ENCODE measurements around the gene AMH. TPM values are rescaled to one million over a fixed set of nuclear protein-coding genes. Genes with fewer than 3 reads are reported as not detected.

Gene AMH
- total and polyA plus RNA-seq, 4 donors, result 2.8 to 12.3 (median 3.6) TPM

- 95% methylated on average over 21 of the region's 21 CpGs for WGBS (ENCODE audit: insufficient coverage)
- DNase-seq (ENCODE audit: low read depth in 4 of 6, low spot score in 6 of 6), result no peak
- peaks cover 99% of the 10 kb centered on the region for H3K36me3 ChIP-seq (ENCODE audit: control insufficient read depth, insufficient read depth, low read length)
These were observed 29.4 kb upstream of the AMH start for GRCh38 chr19:2219726-2220125.

GRCh38 chr19:2221250-2221831, 27.8 kb upstream of the AMH start:
- no peaks in the 10 kb centered on the region for H3K9me3 ChIP-seq (ENCODE audit: control insufficient read depth, insufficient read depth, low read length)
- DNase-seq (ENCODE audit: low read depth in 4 of 6, low spot score in 6 of 6), result peak in 1 of 6 donors; percentile 27
- H3K4me1 ChIP-seq (ENCODE audit: control insufficient read depth, insufficient read depth, low read length), result peaks cover 25% of the 10 kb centered on the region
- no peaks in the 10 kb centered on the region for H3K27me3 ChIP-seq (ENCODE audit: control insufficient read depth, insufficient read depth, low read length)
- peak overlapping the region; percentile 78 for H3K27ac ChIP-seq (ENCODE audit: low read depth, low read length)
- peaks cover 99% of the 10 kb centered on the region for H3K36me3 ChIP-seq (ENCODE audit: control insufficient read depth, insufficient read depth, low read length)
- 88% methylated on average over 20 of the region's 20 CpGs for WGBS (ENCODE audit: insufficient coverage)
- H3K4me3 ChIP-seq (ENCODE audit: low read depth, low read length), result no peak overlapping the region

More at GRCh38 chr19:2219726-2220125, 29.4 kb upstream of the AMH start:
- peaks cover 25% of the 10 kb centered on the region for H3K4me1 ChIP-seq (ENCODE audit: control insufficient read depth, insufficient read depth, low read length)
- H3K27ac ChIP-seq (ENCODE audit: low read depth, low read length), result peak overlapping the region; percentile 13
- H3K4me3 ChIP-seq (ENCODE audit: low read depth, low read length), result no peak overlapping the region
- no peaks in the 10 kb centered on the region for H3K9me3 ChIP-seq (ENCODE audit: control insufficient read depth, insufficient read depth, low read length)
- no peaks in the 10 kb centered on the region for H3K27me3 ChIP-seq (ENCODE audit: control insufficient read depth, insufficient read depth, low read length)

GRCh38 chr19:2221918-2222317, 27.2 kb upstream of the AMH start:
- DNase-seq (ENCODE audit: low read depth in 4 of 6, low spot score in 6 of 6), result no peak
- Histone ChIP-seq H3K4me1 (ENCODE audit: control insufficient read depth, insufficient read depth, low read length) (peaks cover 25% of the 10 kb centered on the region), H3K4me3 (ENCODE audit: low read depth, low read length) (no peak overlapping the region), H3K27ac (ENCODE audit: low read depth, low read length) (peak overlapping the region; percentile 78), H3K36me3 (ENCODE audit: control insufficient read depth, insufficient read depth, low read length) (peaks cover 99% of the 10 kb centered on the region), H3K27me3 (ENCODE audit: control insufficient read depth, insufficient read depth, low read length) (no peaks in the 10 kb centered on the region), H3K9me3 (ENCODE audit: control insufficient read depth, insufficient read depth, low read length) (no peaks in the 10 kb centered on the region)
- 90% methylated on average over 20 of the region's 20 CpGs for WGBS (ENCODE audit: insufficient coverage)

- DNase-seq (ENCODE audit: low read depth in 4 of 6, low spot score in 6 of 6), result no peak
- Histone ChIP-seq H3K27me3 (ENCODE audit: control insufficient read depth, insufficient read depth, low read length) (no peaks in the 10 kb centered on the region), H3K4me1 (ENCODE audit: control insufficient read depth, insufficient read depth, low read length) (peaks cover 25% of the 10 kb centered on the region), H3K27ac (ENCODE audit: low read depth, low read length) (no peak overlapping the region), H3K9me3 (ENCODE audit: control insufficient read depth, insufficient read depth, low read length) (no peaks in the 10 kb centered on the region), H3K36me3 (ENCODE audit: control insufficient read depth, insufficient read depth, low read length) (peaks cover 99% of the 10 kb centered on the region), H3K4me3 (ENCODE audit: low read depth, low read length) (no peak overlapping the region)
- 88% methylated on average over 9 of the region's 18 CpGs for WGBS (ENCODE audit: insufficient coverage)
These were observed 25.7 kb upstream of the AMH start for GRCh38 chr19:2223391-2223790.

- 93% methylated on average over 11 of the region's 14 CpGs for WGBS (ENCODE audit: insufficient coverage)
- peaks cover 99% of the 10 kb centered on the region for H3K36me3 ChIP-seq (ENCODE audit: control insufficient read depth, insufficient read depth, low read length)
- DNase-seq (ENCODE audit: low read depth in 4 of 6, low spot score in 6 of 6), result no peak
- H3K27me3 ChIP-seq (ENCODE audit: control insufficient read depth, insufficient read depth, low read length), result no peaks in the 10 kb centered on the region
- H3K27ac ChIP-seq (ENCODE audit: low read depth, low read length), result no peak overlapping the region
- peaks cover 25% of the 10 kb centered on the region for H3K4me1 ChIP-seq (ENCODE audit: control insufficient read depth, insufficient read depth, low read length)
- no peaks in the 10 kb centered on the region for H3K9me3 ChIP-seq (ENCODE audit: control insufficient read depth, insufficient read depth, low read length)
- no peak overlapping the region for H3K4me3 ChIP-seq (ENCODE audit: low read depth, low read length)
These were observed 25.2 kb upstream of the AMH start for GRCh38 chr19:2223959-2224358.

- Histone ChIP-seq H3K4me1 (ENCODE audit: control insufficient read depth, insufficient read depth, low read length) (peaks cover 20% of the 10 kb centered on the region), H3K4me3 (ENCODE audit: low read depth, low read length) (no peak overlapping the region), H3K27ac (ENCODE audit: low read depth, low read length) (no peak overlapping the region), H3K27me3 (ENCODE audit: control insufficient read depth, insufficient read depth, low read length) (no peaks in the 10 kb centered on the region), H3K9me3 (ENCODE audit: control insufficient read depth, insufficient read depth, low read length) (no peaks in the 10 kb centered on the region), H3K36me3 (ENCODE audit: control insufficient read depth, insufficient read depth, low read length) (peaks cover 99% of the 10 kb centered on the region)
- no peak for DNase-seq (ENCODE audit: low read depth in 4 of 6, low spot score in 6 of 6)
- WGBS (ENCODE audit: insufficient coverage), result 90% methylated on average over 12 of the region's 13 CpGs
These were observed 24.3 kb upstream of the AMH start for GRCh38 chr19:2224754-2225349.

- Histone ChIP-seq H3K4me1 (ENCODE audit: control insufficient read depth, insufficient read depth, low read length) (peaks cover 14% of the 10 kb centered on the region), H3K27me3 (ENCODE audit: control insufficient read depth, insufficient read depth, low read length) (no peaks in the 10 kb centered on the region), H3K27ac (ENCODE audit: low read depth, low read length) (no peak overlapping the region), H3K36me3 (ENCODE audit: control insufficient read depth, insufficient read depth, low read length) (peaks cover 99% of the 10 kb centered on the region), H3K4me3 (ENCODE audit: low read depth, low read length) (no peak overlapping the region), H3K9me3 (ENCODE audit: control insufficient read depth, insufficient read depth, low read length) (no peaks in the 10 kb centered on the region)
- 94% methylated on average over 32 of the region's 32 CpGs for WGBS (ENCODE audit: insufficient coverage)
- no peak for DNase-seq (ENCODE audit: low read depth in 4 of 6, low spot score in 6 of 6)
These were observed 23.6 kb upstream of the AMH start for GRCh38 chr19:2225415-2226050.

- H3K27ac ChIP-seq (ENCODE audit: low read depth, low read length), result no peak overlapping the region
- WGBS (ENCODE audit: insufficient coverage), result 95% methylated on average over 56 of the region's 59 CpGs
These were observed 22.9 kb upstream of the AMH start for GRCh38 chr19:2226051-2226839.

GRCh38 chr19:2226840-2227360, 22.2 kb upstream of the AMH start:
- peaks cover 100% of the 10 kb centered on the region for H3K36me3 ChIP-seq (ENCODE audit: control insufficient read depth, insufficient read depth, low read length)

More at GRCh38 chr19:2226051-2226839, 22.9 kb upstream of the AMH start:
- H3K36me3 ChIP-seq (ENCODE audit: control insufficient read depth, insufficient read depth, low read length), result peaks cover 100% of the 10 kb centered on the region
- no peak for DNase-seq (ENCODE audit: low read depth in 4 of 6, low spot score in 6 of 6)
- H3K4me3 ChIP-seq (ENCODE audit: low read depth, low read length), result no peak overlapping the region
- H3K4me1 ChIP-seq (ENCODE audit: control insufficient read depth, insufficient read depth, low read length), result peaks cover 7% of the 10 kb centered on the region
- H3K27me3 ChIP-seq (ENCODE audit: control insufficient read depth, insufficient read depth, low read length), result no peaks in the 10 kb centered on the region
- no peaks in the 10 kb centered on the region for H3K9me3 ChIP-seq (ENCODE audit: control insufficient read depth, insufficient read depth, low read length)

More at GRCh38 chr19:2226840-2227360, 22.2 kb upstream of the AMH start:
- Histone ChIP-seq H3K27me3 (ENCODE audit: control insufficient read depth, insufficient read depth, low read length) (no peaks in the 10 kb centered on the region), H3K27ac (ENCODE audit: low read depth, low read length) (no peak overlapping the region), H3K9me3 (ENCODE audit: control insufficient read depth, insufficient read depth, low read length) (no peaks in the 10 kb centered on the region), H3K4me1 (ENCODE audit: control insufficient read depth, insufficient read depth, low read length) (peaks cover under 1% of the 10 kb centered on the region), H3K4me3 (ENCODE audit: low read depth, low read length) (no peak overlapping the region)
- WGBS (ENCODE audit: insufficient coverage), result 95% methylated on average over 53 of the region's 53 CpGs
- no peak for DNase-seq (ENCODE audit: low read depth in 4 of 6, low spot score in 6 of 6)
